ENCODE measurements around the gene SHISA9. TPM values are rescaled to one million over a fixed set of nuclear protein-coding genes. Genes with fewer than 3 reads are reported as not detected.

SHISA9 gene
- total RNA-seq, 1 experiment from 2014 or later, result not detected

DNA sequence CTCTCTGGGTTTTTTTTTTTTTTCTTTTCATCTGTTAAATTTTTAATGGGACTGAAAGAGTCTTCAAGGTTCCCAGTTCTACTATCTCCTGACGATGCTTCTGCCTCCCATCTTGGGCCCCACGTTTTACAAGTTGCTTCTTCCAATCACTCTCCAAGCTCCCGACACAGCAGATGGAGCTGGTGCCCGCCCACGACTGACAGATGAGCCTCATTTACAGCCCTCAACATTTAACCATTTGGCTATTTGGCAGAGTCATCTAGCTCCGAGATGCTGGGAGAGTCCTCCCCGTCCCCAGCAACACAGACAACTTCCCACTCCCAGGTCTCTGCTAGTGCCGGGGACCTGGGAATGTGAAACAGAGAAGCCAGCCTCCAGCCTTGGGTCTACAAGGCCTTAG lies 276.9 kb downstream of the SHISA9 start:
- no peaks in the 10 kb centered on the region for H3F3A ChIP-seq (ENCODE audit: low read length, unreplicated experiment)
- H3K79me2 ChIP-seq (ENCODE audit: low read length), result no peaks in the 10 kb centered on the region
- DNase-seq, result no peak
- H3K27ac ChIP-seq (ENCODE audit: low read length), result no peak overlapping the region
- BruUV-seq (replicated peaks), result no TSS peak
- TF ChIP-seq EZH2phosphoT487 (IDR thresholded peaks at IDR 0.05; ENCODE audit: borderline replicate concordance, low read length) (no peak), EZH2 (IDR thresholded peaks at IDR 0.05; ENCODE audit: low read length, unreplicated experiment) (no peak)
- TF ChIP-seq, protein P1, sequence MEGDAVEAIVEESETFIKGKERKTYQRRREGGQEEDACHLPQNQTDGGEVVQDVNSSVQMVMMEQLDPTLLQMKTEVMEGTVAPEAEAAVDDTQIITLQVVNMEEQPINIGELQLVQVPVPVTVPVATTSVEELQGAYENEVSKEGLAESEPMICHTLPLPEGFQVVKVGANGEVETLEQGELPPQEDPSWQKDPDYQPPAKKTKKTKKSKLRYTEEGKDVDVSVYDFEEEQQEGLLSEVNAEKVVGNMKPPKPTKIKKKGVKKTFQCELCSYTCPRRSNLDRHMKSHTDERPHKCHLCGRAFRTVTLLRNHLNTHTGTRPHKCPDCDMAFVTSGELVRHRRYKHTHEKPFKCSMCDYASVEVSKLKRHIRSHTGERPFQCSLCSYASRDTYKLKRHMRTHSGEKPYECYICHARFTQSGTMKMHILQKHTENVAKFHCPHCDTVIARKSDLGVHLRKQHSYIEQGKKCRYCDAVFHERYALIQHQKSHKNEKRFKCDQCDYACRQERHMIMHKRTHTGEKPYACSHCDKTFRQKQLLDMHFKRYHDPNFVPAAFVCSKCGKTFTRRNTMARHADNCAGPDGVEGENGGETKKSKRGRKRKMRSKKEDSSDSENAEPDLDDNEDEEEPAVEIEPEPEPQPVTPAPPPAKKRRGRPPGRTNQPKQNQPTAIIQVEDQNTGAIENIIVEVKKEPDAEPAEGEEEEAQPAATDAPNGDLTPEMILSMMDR (conservative IDR thresholded peaks at IDR 0.05; ENCODE audit: low read depth, low read length), result no peak
- no peaks in the 10 kb centered on the region for H3K9me2 ChIP-seq (replicated peaks; ENCODE audit: low read length)
- no peak overlapping the region for H3K4me3 ChIP-seq (ENCODE audit: low read length)
- ATAC-seq, result no peak
- ChIA-PET POLR2A (ENCODE audit: unreplicated experiment) (no interaction called here), CTCF (no interaction called here)
- H3K4me2 ChIP-seq (ENCODE audit: low read length), result no peak overlapping the region
- H3K9ac ChIP-seq (ENCODE audit: low read length), result no peak overlapping the region
- H3K36me3 ChIP-seq (ENCODE audit: low read depth, low read length), result no peaks in the 10 kb centered on the region
- 0 out of 2 replicates have a peak, but pooled peaks cover 3% of the 10 kb centered on the region for H3K27me3 ChIP-seq (ENCODE audit: low read length)
- intact Hi-C loops (cut with micrococcal nuclease), result no loop called here
- no peaks in the 10 kb centered on the region for H3K9me3 ChIP-seq (ENCODE audit: low read length)
- H4K20me1 ChIP-seq (ENCODE audit: low read length), result no peaks in the 10 kb centered on the region
- H3K4me1 ChIP-seq (ENCODE audit: insufficient read depth, low read length), result no peaks in the 10 kb centered on the region
- no peak overlapping the region for H2AFZ ChIP-seq (ENCODE audit: low read length)

- ATAC-seq, result no peak
Observed at GRCh38 chr16:13181432-13181831, 280.0 kb downstream of the SHISA9 start.

DNA sequence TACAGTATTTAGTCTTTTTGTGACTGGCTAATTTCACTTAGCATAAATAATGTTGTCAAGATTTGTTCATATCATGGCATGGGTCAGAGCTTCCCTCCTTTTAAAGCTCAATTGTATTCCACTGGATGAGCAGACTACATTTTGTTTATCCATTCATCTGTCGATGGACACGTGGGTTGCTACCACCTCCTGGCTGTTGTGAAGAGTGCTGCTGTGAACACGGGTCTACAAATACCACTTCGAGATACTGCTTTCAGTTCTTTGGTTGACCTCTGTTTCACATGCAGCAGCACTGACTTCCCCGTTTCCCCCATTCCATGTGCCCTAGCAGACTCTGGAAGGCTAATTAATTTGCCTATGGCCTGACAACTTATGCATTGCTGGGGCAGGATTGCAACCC lies 285.4 kb downstream of the SHISA9 start:
- H3K9me2 ChIP-seq (replicated peaks; ENCODE audit: low read length), result no peaks in the 10 kb centered on the region
- no peaks in the 10 kb centered on the region for H3K4me1 ChIP-seq (ENCODE audit: insufficient read depth, low read length)
- no peak for DNase-seq
- no peaks in the 10 kb centered on the region for H4K20me1 ChIP-seq (ENCODE audit: low read length)
- no peak overlapping the region for H3K4me3 ChIP-seq (ENCODE audit: low read length)
- H3K9ac ChIP-seq (ENCODE audit: low read length), result no peak overlapping the region
- no peaks in the 10 kb centered on the region for H3K36me3 ChIP-seq (ENCODE audit: low read depth, low read length)
- TF ChIP-seq EZH2 (IDR thresholded peaks at IDR 0.05; ENCODE audit: low read length, unreplicated experiment) (no peak), EZH2phosphoT487 (IDR thresholded peaks at IDR 0.05; ENCODE audit: borderline replicate concordance, low read length) (no peak)
- TF ChIP-seq, protein P1 (conservative IDR thresholded peaks at IDR 0.05; ENCODE audit: low read depth, low read length), result no peak
- no peak overlapping the region for H3K27ac ChIP-seq (ENCODE audit: low read length)
- intact Hi-C loops (cut with micrococcal nuclease), result no loop called here
- no peaks in the 10 kb centered on the region for H3K9me3 ChIP-seq (ENCODE audit: low read length)
- no TSS peak for BruUV-seq (replicated peaks)
- H2AFZ ChIP-seq (ENCODE audit: low read length), result no peak overlapping the region
- H3K79me2 ChIP-seq (ENCODE audit: low read length), result no peaks in the 10 kb centered on the region
- no peak overlapping the region for H3K4me2 ChIP-seq (ENCODE audit: low read length)
- no peak for ATAC-seq
- ChIA-PET CTCF (no interaction called here), POLR2A (ENCODE audit: unreplicated experiment) (no interaction called here)
- H3F3A ChIP-seq (ENCODE audit: low read length, unreplicated experiment), result no peaks in the 10 kb centered on the region
- H3K27me3 ChIP-seq (ENCODE audit: low read length), result no peaks in the 10 kb centered on the region

More at GRCh38 chr16:13181432-13181831, 280.0 kb downstream of the SHISA9 start:
- no peaks in the 10 kb centered on the region for H3K9me3 ChIP-seq (ENCODE audit: low read length)
- BruUV-seq (replicated peaks), result no TSS peak
- CTCF ChIA-PET, result no interaction called here
- H3F3A ChIP-seq (ENCODE audit: low read length, unreplicated experiment), result no peaks in the 10 kb centered on the region
- no peaks in the 10 kb centered on the region for H3K36me3 ChIP-seq (ENCODE audit: low read depth, low read length)
- no peaks in the 10 kb centered on the region for H4K20me1 ChIP-seq (ENCODE audit: low read length)
- no peaks in the 10 kb centered on the region for H3K9me2 ChIP-seq (replicated peaks; ENCODE audit: low read length)
- POLR2A ChIA-PET (ENCODE audit: unreplicated experiment), result no interaction called here
- H2AFZ ChIP-seq (ENCODE audit: low read length), result no peak overlapping the region
- DNase-seq, result no peak
- H3K4me1 ChIP-seq (ENCODE audit: insufficient read depth, low read length), result no peaks in the 10 kb centered on the region
- no peaks in the 10 kb centered on the region for H3K79me2 ChIP-seq (ENCODE audit: low read length)
- no peak overlapping the region for H3K27ac ChIP-seq (ENCODE audit: low read length)
- no peak for TF ChIP-seq EZH2phosphoT487 (IDR thresholded peaks at IDR 0.05; ENCODE audit: borderline replicate concordance, low read length)
- TF ChIP-seq, protein P1 (conservative IDR thresholded peaks at IDR 0.05; ENCODE audit: low read depth, low read length), result no peak
- TF ChIP-seq EZH2 (IDR thresholded peaks at IDR 0.05; ENCODE audit: low read length, unreplicated experiment), result no peak
- intact Hi-C loops (cut with micrococcal nuclease), result no loop called here
- H3K27me3 ChIP-seq (ENCODE audit: low read length), result no peaks in the 10 kb centered on the region
- H3K4me2 ChIP-seq (ENCODE audit: low read length), result no peak overlapping the region
- no peak overlapping the region for H3K9ac ChIP-seq (ENCODE audit: low read length)
- no peak overlapping the region for H3K4me3 ChIP-seq (ENCODE audit: low read length)
